H1 (cell line): ENCODE measurements around the gene FREM2. TPM values are rescaled to one million over a fixed set of nuclear protein-coding genes. Genes with fewer than 3 reads are reported as not detected.

Source experiments
- CBX8 ChIP-seq: fragments of 300-800, 300-1000 bp; sonication (generic); IDR thresholded peaks from 2 replicates; pipeline ENCODE4 v1.7.1; 2016; ENCODE audit warnings: low read depth, low read length, borderline replicate concordance
- CHD2 ChIP-seq: IDR thresholded peaks from 2 replicates; pipeline ENCODE4 v1.6.1; 2012; ENCODE audit warnings: low read length, improper control_type of control experiment
- CHD7 ChIP-seq: fragments of 300-600 bp; sonication (generic); IDR thresholded peaks from 2 replicates; pipeline ENCODE4 v1.7.1; 2012; ENCODE audit warnings: low read length, moderate library complexity, mild to moderate bottlenecking, inconsistent platforms; ENCODE audit not compliant: insufficient replicate concordance
- EP300 ChIP-seq, 2 experiments: IDR thresholded peaks; 1 replicate in 1 of 2; 2 replicates in 1 of 2; pipeline ENCODE4 v1.6.1; 2011 to 2012; ENCODE audit warnings: low read depth in 2 of 2, low read length in 2 of 2, mild to moderate bottlenecking in 2 of 2, borderline replicate concordance in 1 of 2, inconsistent platforms in 1 of 2, moderate library complexity in 1 of 2
- GTF2F1 ChIP-seq: IDR thresholded peaks from 2 replicates; pipeline ENCODE4 v1.6.1; 2012; ENCODE audit warnings: low read depth, low read length, improper control_type of control experiment, borderline replicate concordance
- HDAC2 ChIP-seq, 2 experiments: fragments of 300-600 bp in 1 of 2; sonication (generic) in 1 of 2; IDR thresholded peaks; 2 replicates each; pipeline ENCODE4 v1.6.1; 2011 to 2012; ENCODE audit warnings: low read depth in 2 of 2, low read length in 2 of 2, mild to moderate bottlenecking in 2 of 2, moderate library complexity in 2 of 2, borderline replicate concordance in 1 of 2, inconsistent platforms in 1 of 2
- HDAC6 ChIP-seq: IDR thresholded peaks from one replicate; pipeline ENCODE4 v1.7.1; 2012; ENCODE audit warnings: low read depth, mild to moderate bottlenecking, inconsistent platforms, low read length, moderate library complexity
- POU5F1 ChIP-seq: IDR thresholded peaks from 2 replicates; pipeline ENCODE4 v1.6.1; 2011; ENCODE audit warnings: low read depth, mild to moderate bottlenecking, low read length, moderate library complexity
- SAP30 ChIP-seq: fragments of 300-600 bp; sonication (generic); IDR thresholded peaks from 2 replicates; pipeline ENCODE4 v1.7.1; 2012; ENCODE audit warnings: low read length, moderate library complexity, mild to moderate bottlenecking, inconsistent platforms; ENCODE audit not compliant: insufficient read depth, insufficient replicate concordance
- SP1 ChIP-seq: IDR thresholded peaks from 2 replicates; pipeline ENCODE4 v1.6.1; 2011; ENCODE audit warnings: low read depth, low read length
- SP2 ChIP-seq: IDR thresholded peaks from 2 replicates; pipeline ENCODE4 v1.6.1; 2012; ENCODE audit warnings: mild to moderate bottlenecking, low read length, inconsistent platforms
- polyA plus RNA-seq, 7 experiments: library from polyadenylated mRNA; depleted of rRNA in 3 of 7; stranded (reverse) in 5 of 7; unstranded in 2 of 7; fragments of >200 nt in 5 of 7; fragments of 200-250 nt in 2 of 7; gene quantifications; 1 replicate in 5 of 7; 2 replicates in 1 of 7; 4 replicates in 1 of 7; pipeline versions ENCODE4 v1.2.1 to v1.2.3, GENCODE V29; 2011 to 2013; ENCODE audit warnings: missing spikeins in 2 of 7, mixed read lengths in 2 of 7
- total RNA-seq: library from RNA; stranded (reverse); fragmentation: NEBNext Ultra II Directional; extraction: Animal tissue kit (Norgen Biotek cat#: 25700); gene quantifications from 2 replicates; pipeline ENCODE4 v1.2.1, GENCODE V29; 2021

FREM2 gene
- total and polyA plus RNA-seq, 2 of the 8 experiments (the other 6 are each of a cell fraction or from before 2014, with no cell fraction given), result 11.6 to 22.8 TPM

- TF ChIP-seq CHD7 (no peak), POU5F1 (no peak), SP1 (no peak), CBX8 (no peak), HDAC2 (IDR thresholded peaks at IDR 0.05; ENCODE audit: borderline replicate concordance in 1 of 2, low read depth in 2 of 2, low read length in 2 of 2) (no peak), GTF2F1 (no peak), SP2 (no peak), HDAC6 (no peak), SAP30 (no peak), CHD2 (no peak), EP300 (IDR thresholded peaks at IDR 0.05; ENCODE audit: borderline replicate concordance in 1 of 2, low read depth in 2 of 2, low read length in 2 of 2) (no peak)
- TF ChIP-seq, all 59 proteins: peak for 0
Measured at GRCh38 chr13:38648912-38649311, 38.0 kb upstream of the FREM2 start (continued).
